Stimulated activated CD4-positive, alpha-beta T cell treated with anti-CD3 and anti-CD28 coated beads, TNF-alpha, amount 100 ng/mL, for 48 hours (primary cell): Measurements from ENCODE around the gene MAGI2.
"Not testable (repeated sequence)": the region's sequence is repeated elsewhere in the genome, so short reads cannot be mapped to it uniquely, and the experiment has no call there.

Experiments used
- DNase-seq, 3 donors: peaks; one replicate each; pipeline ENCODE4 v3.0.0-alpha.2; 2020; ENCODE audit warnings: low read depth in 3 of 3

Gene MAGI2

DNA sequence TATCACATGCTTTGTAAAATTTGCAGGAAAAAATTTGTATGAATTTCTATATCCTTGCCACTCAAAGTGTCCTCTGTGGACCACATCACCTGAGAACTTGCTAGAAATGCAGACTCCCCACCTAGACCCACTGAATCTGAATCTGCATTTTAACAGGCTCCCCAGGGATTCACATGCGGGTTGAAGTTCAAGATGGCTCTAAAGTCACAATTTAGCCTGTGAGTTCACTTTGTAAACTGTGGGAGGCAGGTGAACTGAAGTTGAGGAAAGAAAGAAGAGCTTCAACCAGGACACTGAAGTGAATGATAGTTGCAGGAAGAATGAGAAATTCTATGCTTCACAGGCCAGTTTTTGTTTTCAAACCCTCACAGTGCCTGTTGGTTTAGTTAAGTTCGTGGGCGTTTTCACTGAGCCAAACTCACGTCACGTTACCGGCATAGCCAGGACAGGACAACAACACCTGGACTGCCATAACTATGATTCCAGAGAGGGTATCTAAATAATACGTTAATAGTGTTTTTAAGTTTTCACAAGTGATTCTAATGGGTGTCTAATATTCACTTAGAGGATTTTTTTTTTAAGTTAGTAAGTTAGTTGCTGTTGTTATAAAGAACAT is 1414.9 kb downstream of the MAGI2 start:
- DNase-seq, result no peak

DNA sequence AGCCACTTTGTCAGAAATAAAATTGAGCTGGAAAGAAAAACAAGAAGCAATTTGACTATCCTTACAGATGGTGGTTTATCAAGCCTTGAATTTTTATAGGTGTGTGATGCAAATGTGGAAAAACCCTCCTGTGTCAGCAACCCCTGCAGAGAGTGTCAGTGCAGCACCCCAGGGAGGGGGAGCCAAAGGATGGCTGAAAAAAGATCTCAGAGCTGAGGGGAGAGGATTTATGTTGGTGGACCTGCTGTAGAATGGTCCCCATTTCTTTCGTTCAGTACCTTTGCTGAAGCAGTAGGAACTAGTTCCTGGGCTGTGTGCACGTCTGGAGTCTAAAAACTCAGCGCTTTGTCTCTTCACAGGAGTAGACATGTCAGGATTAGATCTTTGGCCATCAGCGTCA is 1415.9 kb downstream of the MAGI2 start:
- DNase-seq, result no peak

DNA sequence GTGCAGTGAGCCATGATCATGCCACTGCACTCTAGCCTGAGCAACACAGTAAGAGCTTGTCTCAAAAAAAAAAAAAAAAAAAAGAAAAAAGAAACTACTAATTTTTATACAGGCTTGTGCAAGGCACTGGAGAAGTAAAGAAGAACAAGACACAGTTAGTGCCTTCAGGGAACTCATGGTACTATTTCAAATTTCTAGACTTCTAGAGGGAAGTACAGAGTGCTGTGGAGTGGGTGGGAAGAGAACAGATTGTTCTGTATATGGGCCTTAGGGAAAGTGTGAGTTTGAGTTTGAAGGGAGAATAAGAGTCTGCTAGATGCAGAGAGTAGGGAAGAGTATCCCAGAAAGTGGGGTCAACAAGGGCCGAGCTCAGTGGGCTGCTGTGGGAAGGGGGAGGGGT is 1420.1 kb downstream of the MAGI2 start:
- no peak for DNase-seq

DNA sequence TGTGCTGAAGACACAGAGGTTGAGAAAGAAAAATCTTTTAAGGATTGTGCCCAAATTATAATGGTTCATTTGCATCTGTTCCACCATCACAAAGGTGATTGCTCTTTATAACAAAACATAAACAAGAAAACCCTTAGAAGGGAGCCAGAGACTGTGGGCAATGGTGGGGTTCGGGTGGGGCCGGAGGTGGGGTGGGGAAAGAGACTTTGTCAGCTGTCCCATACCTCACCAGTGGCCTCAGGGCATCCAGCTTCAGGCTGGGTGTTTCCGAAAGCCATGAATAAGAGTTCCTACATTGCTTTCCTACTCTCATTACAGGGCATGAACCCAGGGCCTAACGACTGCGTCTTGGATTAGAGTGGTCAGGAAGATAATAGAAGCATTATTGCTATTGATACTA is 1427.0 kb downstream of the MAGI2 start:
- no peak for DNase-seq

DNA sequence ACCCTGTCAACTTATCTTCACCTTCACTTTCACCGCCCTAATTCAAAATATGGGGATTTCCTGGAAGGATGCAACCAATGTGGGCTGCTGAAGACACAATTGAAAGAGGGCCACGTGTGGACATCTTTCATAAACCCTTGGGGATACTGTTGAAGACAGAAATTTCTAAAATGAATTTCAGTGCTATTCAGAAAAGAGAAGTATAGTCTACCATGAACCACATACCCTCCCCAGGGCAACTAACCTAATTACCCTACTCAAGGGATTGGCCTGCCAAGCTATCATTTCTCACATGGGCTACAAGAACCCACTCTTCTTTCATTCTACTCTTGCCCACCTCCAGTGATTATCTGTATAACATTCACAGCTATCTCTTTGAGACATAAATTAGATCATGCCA is 1428.9 kb downstream of the MAGI2 start:
- DNase-seq, result no peak

DNA sequence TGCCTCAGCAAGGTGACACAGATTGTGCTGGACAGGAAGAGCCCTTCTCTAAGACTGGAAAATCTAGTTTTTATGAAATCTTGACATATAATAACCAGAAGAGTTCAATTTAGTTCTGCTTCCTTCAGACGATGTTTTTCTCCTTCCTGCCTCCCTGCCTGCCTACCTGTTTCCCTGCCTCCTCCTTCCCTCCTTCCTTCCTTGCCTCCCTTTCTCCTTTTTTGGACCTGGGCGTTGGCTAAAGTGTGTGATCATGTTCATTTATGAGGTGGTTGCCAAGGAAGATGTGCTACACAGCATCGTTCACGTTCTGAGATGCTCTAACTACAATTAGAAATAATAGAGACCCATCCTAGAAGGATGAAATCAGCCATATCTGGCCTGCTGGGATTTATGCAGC is 1430.3 kb downstream of the MAGI2 start:
- no peak for DNase-seq

DNA sequence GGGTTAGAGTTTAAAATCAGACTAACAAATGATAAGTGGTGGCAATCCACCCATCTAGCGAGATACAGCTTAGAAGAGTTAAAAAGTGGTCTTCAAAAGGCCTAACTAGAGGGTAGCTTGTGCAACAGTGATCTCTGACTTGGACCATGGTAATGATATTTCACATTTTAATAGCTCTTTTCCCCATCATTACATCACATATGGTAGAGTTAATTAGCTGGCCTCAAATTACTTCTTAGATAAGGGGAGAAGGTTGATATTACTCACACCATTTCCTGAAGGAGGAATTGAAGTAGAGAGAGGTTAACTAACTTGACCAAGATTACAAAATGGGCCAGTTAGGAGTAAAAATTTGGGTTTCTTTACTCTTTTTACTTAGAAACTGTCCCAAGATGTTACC is 1431.3 kb downstream of the MAGI2 start:
- DNase-seq, result no peak

DNA sequence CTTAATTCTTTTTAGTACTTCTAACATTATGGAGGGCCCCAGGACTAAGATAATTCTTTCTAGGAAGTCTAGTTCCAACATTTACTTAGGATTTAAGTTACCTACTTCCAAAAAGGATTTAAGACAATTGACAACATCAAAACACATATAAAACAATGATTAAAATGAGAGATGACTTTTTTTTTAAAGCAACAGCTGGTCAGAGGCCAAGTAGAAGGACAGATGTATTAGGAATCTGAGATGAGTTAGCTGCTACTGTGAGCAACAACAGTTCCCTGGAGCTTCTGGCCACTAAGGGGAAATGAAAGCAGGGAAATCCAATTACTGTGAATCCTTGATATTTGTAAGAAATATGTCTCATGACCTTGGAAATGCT is 1432.6 kb downstream of the MAGI2 start:
- DNase-seq, result no peak

DNA sequence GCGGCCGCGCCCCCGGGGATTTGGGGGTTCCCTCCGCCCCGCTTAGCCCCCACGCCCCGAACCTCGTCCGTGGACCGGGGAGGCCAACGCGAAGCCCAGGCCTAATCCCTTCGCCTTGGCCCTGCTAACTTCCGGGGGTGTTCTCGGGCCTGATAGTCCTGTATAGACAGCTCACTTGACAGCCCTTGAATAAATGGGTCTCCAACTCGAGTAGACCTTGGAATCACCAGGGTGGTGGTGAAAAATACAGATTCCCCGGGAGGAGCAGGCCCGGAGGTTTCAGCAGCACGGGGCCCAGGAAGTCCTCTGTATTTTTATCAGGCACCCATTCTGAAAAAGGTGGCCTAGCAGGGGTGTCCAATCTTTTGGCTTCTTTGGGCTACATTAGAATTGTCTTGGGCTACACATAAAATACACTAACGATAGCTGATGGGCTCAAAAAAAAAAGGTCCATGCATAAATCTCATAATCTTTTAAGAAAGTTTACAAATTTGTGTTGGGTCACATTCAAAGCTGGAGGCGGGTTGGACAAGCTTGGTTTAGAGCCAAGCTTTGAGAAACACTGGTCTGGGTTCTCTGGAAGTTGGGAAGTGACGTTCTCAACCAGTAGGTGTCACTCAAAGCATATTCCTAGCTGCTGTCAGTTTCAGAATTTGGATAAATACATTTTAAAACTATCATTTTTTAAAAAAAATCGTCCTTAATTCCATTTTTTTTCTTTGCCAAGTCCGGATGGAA is 1433.2 kb downstream of the MAGI2 start:
- peak in 1 of 3 donors; percentile 17 for DNase-seq

DNA sequence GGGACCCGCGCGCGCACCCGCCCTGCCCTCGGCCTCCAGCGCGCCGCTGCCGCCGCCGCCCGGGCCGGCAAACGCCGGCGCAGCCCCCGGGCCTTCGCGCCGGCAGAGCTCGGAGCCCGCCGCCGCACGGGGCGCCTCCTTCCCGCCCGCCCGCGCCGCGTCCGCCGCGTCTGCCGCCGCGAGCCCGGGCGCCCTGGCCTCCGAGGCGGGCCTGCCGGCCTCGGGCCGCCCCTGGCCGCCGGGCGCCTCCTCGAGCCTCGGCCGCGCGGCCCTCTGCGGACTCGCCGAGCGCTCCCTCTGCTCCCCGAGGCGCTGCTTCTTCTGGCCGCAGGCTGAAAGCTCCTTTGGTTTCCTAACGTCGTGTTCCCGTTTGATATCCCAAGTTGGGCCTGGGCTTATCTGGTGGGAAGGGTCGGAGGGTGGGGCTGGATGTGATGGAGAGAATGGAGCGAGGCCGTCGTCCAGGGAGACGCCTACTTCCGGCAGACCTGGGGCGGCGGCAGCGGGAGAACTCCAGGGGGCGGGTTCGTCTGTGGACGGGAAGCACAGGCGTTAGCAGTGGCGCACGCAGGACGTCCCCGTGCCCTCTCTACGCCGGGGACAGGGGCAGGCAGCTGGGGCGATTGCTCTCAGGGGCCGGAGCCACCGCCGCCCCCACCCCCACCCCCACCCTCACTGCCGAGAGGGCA is 1433.9 kb downstream of the MAGI2 start:
- DNase-seq, result peak; percentile 38 to 56 (median 41)

DNA sequence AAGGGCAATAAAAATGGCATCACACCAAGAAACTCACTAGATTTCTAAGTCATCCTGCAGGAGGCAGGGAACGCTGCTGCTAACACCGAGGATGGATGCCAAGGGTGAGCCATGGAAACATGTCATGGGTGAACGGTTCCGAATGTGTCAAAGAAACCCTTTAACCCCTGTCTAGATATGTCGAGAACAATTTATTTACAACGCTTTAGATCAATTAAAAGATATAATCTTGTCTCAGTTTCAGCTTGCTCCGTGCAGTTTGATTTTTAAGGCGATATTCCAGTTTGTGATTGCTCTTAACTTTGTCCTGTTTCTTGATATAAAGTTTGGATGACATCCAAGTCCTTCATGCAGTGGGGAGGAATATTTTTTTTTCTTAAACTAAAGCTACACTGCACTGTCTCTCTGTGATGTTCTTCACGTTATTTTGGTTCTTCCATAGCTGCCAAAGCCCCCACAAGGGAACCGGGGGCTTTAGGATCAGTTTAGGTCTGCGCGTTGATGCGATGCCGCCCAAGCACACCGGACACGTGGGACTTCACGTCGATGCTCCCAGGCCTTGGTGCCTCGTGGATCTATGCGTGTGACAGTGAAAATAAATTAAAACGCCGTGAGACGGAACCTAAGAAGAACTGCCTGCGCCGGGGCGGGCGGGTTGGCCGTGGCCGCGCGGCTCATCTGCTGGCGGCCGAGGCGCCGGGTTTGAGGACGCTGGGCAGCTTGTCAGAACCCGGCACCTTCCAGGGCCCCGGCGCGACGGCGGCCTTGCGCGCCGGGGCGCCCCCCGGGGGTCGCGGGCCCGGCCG is 1434.6 kb downstream of the MAGI2 start:
- DNase-seq, result peak in 1 of 3 donors; percentile 8

DNA sequence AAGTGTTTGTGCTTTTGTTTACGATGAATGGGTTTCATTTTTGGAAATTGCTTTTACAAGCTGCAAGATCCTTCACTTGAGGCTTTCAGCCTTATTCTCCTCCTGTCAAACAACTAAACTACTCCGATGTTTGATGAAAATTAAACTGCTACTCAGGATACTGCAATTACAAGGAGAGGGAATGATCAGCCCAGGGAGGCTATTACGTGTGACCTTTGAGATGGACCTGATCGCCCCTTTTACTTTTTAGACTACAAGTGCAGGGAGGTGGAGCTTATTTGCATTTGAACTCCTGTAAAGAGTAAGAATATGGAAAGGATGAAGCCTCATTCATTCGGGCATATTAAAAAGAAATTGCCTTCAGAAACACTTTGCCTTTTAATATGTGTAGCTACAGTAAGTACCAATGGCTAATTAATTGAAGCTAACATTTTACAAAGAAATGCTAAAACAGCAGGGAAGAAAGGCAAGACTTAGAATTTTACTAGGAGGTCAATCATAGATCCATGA is 1435.8 kb downstream of the MAGI2 start:
- DNase-seq, result no peak

DNA sequence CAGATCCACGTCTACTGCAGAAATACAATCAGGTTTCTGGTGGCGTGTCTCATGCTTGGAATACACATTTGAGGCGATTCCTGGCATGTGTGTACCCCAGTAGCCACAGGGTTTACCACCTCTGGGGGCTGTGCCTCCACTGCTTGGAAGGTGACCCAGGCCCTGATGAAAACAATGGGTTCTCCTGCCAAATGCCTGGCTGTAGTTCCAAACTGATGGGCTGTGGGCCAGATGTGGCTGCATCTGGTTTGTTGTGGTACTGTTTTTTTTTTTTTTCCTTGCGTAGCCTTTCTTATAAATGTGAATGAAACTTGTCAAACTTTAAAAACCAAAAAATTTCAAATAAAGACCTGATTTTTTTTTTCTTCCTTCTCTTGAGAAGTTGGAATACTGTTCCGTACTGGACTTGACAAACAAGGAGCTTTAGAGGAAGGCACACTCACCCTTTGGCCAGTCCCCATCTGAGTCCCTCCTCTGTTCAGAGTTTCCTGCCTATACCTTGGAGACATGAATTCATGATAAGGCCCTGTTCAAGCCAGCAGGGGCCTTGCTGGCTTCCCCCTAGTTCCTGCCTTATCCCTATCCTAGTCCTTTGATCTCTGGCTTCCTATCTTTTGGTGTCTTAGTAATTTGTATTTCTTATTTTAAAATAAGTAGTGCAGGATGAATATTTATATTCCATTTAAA is 1437.8 kb downstream of the MAGI2 start:
- no peak for DNase-seq

DNA sequence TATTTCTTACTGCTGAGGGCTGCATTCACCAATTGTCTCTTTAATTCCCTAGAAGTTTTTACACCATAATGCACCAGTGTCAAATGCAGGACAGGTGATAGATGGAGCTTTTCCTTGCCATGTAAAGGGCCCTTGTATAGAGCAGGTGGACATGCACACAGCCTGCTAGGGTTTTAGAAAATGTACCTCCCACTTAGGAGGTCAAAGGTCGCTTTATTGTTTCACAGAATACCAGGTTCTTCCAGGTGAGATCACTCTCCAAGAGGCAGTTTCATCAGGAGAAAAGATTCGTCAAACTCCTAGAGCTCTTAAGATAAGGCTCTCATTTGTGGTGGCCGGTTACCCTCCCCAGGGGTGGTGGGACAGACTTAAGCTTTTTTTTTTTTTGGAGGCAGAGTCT is 1439.1 kb downstream of the MAGI2 start:
- DNase-seq, result no peak

DNA sequence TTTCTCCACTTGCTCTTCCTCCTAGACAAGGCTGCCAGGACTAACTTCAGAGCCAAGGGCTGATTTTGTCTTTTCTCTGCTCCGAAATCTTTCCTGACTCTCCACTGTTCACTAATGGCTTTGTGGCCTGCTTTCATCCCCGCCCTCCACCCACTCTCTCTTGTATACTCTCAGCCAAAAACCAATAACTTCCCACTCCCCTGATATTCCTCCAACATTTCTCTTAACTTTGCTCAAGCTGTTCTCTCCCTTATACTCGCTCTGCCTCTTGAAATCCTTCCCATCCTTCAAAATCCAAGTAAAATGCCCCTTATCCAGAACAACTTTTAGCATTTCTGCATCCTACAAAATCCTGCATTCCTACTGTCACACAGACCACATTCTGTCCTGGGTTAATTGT is 1440.1 kb downstream of the MAGI2 start:
- no peak for DNase-seq

DNA sequence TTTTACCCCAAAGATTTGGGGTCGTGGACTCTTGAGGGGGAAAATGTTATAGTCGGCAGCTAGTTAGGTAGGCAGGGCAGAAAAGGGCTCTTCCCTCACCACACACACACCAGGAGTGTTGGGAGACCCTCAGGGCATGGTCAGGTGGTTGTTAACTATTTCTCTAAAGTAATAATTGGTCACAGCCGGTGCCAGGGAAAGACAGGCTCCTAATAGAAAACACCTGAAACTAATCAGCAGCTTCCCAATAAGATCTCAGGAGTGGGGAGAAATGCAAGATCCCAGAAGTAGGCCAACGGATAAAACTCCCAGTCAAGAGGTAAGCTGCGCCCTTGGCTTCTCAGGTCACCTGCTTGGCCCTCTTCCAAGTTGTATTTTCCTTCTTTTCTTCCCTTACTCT is 1441.8 kb downstream of the MAGI2 start:
- DNase-seq, result no peak

DNA sequence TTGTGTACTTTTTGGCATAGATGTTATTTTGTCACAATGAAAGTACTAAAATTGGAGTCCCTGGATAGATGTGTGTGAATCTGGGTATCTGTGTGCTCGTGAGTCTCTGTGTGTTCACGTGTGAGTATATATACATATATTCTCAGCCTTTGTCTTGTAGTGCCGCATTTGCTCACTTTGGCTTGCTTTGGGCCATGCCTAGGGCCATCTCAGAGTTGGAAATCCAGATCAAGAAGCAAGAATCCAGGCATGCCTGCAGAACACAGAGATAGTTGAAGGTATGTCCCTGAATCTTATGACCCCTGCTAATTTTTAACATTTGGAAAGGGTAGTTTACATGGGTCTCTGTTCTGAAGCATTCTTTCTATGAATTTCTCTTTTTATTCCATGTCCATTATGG is 1446.2 kb downstream of the MAGI2 start:
- no peak for DNase-seq

DNA sequence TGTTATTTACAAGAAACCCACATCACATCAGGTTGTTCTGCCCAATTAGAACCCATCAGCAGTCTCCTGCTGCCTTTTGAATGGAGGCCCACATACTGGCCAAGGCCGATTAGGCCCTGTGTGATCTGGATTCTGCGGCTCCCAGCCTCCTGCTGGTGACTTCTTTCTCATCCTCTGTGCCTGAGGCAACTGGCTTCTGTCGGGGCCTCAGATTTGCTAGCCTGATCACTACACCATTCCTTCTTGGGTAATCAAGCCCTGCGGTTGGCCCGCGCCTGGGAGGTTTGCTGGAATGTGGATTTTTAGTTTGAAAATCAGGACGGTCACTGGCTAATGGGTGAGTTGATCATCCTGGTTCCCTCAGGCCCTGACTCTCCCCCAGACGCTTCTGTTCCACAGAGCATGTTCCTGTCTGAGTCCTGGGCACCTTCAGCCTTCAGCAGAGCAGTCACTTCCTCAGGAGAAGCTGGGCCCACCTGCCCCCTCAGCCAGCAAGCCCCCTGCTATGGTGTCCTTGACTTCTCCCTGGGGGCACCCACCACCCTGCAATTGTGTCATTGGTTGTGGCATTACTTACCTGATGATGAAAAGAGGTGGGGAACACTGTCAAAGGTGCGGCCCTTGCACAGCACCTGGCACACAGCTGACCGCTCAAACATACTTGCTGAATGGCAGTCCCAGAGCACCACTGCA is 1447.3 kb downstream of the MAGI2 start:
- DNase-seq, result no peak

DNA sequence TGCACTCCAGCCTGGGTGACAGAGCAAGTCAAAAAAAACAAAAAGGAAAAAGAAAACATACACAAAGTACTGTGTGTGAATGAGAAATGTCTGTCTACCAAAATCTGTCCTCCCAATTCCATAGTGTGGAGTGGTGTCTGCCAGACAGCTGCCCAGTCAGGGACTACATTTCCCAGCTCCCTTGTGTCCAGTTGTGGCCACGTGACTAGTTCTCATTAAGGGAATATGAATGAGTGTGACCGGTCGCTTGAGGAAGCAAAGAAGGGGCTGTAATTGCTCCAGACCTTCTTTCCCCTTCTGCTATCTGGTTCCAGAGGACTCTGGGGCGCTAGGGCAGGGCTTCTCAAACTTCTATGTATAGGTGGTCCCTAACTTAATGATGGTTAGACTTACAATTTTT is 1450.8 kb downstream of the MAGI2 start:
- DNase-seq, result no peak

DNA sequence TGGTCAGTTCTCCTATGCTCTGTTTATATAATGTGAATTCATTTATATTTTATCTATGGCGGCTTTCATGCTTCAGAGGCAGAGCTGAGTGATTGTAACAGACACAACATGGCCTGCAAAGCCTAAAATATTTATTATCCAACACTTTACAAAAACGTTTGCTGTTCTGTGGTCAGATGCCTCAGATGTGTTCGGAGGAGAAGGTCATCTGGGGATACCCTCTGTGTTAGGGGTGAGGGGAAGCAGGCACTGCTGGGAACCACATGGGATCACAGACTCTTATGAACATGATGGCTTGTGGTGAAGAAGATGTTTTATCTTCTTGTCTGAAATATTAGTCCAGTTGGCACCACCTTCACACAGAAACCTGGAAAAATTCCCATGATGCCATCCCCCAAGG is 1451.4 kb downstream of the MAGI2 start:
- no peak for DNase-seq

DNA sequence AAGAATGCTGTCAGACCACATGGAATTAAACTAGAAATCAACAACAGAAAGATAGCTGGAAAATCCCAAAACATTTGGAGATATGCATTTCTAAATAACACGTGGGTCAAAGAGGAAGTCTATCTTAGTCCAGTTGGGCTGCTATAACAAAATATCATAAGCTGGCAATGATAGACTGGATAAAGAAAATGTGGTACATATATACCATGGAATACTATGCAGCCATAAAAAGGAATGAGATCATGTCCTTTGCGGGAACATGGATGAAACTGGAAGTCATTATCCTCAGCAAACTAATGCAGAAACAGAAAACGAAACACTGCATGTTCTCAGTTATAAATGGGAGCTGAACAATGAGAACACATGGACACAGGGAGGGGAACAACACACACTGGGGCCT is 1454.3 kb downstream of the MAGI2 start:
- not testable (repeated sequence) for DNase-seq
